GM19043 (cell line): ENCODE data around the gene DPRX.

Experiments used
- ATAC-seq: cut with Tn5 transposase; IDR thresholded peaks from one replicate; pipeline ENCODE4 v1.9.1; 2021; ENCODE audit warnings: low read depth; ENCODE audit not compliant: unreplicated experiment

Gene DPRX

DNA sequence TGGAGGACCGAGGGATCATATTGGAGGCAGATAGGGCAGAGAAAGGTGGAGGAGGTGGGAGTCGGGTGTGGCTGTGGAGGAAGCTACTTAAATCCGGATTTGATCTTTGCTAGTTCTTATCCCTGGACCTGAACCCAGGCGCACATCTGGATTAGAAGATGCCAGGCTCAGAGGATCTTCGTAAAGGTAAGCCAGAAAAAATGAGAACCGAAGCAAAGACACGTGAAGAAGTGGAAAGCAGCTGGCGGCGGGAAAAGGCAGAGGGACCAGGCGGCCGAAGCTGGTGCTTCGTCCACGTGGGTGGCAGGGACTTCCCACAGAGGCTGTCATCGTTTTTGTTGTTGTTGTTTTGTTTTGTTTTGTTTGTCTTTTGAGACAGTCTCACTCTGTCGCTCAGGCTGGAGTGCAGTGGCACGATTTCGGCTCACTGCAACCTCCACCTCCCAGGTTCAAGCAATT lies at the start of gene DPRX:
DPRX (plus strand) TSS at position 51 of the 459 bp plus-strand sequence; CDS start at position 159, 108 bp downstream.
- no peak for ATAC-seq

DNA sequence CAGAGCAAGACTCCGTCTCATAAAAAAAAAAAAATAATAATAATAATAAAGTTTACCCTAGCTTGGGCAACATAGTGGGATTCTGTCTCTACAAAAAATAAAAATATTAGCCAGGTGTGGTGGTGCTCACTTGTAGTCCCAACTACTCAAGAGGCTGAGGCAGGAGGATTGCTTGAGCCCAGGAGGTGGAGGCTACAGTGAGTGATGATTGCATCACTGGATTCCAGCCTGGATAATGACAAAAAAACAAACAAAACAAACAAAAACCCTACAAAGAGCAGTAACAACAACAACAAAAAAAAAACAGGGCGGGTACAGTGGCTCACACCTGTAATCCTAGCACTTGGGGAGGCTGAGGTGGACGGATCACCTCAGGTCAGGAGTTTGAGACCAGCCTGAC lies 48.6 kb upstream of the DPRX start:
- ATAC-seq = no peak

- no peak for ATAC-seq
Observed at GRCh38 chr19:53586277-53586691, 45.5 kb upstream of the DPRX start.

- ATAC-seq = no peak
Observed at GRCh38 chr19:53594811-53595509, 36.8 kb upstream of the DPRX start.

DNA sequence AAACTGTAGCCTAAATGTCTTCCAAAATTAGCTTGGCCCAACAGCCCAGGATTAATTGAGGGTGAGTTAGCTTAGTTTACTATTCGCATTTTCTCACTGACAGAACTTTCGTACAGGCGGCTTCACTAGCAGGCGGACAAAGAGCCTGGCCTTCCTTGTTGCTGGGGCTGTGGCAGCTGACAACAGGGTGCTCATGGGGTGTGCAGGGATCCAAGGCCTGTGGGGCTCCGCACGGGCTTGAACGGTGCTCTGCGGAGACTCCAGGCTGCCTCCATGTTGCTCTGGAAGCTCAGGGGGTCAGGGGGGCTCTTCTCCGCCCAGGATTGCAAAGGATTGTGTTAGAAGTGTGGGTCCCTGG lies 36.3 kb upstream of the DPRX start:
- ATAC-seq = no peak

GRCh38 chr19:53596056-53596455 lies 35.7 kb upstream of the DPRX start:
- no peak for ATAC-seq

- ATAC-seq = no peak
Observed at GRCh38 chr19:53597023-53597422, 34.8 kb upstream of the DPRX start.

DNA sequence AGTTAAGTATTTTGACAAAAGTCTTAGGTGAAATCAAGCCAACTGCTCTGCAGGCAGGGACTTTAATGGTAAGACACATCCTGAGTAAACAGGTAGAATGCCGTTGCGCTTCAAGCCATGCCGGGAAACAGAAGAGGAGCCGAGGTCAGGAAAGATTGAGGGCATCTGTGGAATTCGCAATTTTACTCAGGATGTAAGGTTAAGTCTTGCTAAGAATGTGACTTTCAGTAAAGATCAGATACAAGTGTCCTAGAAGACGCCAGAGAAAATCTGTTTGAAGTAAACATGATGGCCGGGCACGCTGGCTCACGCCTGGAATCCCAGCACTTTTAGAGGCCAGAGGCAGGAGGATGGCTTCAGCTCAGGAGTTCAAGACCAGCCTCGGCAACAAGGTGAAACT lies 33.4 kb upstream of the DPRX start:
- no peak for ATAC-seq

- ATAC-seq = no peak
Observed at GRCh38 chr19:53600217-53600616, 31.6 kb upstream of the DPRX start.

GRCh38 chr19:53606031-53606430 lies 25.8 kb upstream of the DPRX start:
- no peak for ATAC-seq

- no peak for ATAC-seq
Observed at GRCh38 chr19:53608381-53608780, 23.4 kb upstream of the DPRX start.

DNA sequence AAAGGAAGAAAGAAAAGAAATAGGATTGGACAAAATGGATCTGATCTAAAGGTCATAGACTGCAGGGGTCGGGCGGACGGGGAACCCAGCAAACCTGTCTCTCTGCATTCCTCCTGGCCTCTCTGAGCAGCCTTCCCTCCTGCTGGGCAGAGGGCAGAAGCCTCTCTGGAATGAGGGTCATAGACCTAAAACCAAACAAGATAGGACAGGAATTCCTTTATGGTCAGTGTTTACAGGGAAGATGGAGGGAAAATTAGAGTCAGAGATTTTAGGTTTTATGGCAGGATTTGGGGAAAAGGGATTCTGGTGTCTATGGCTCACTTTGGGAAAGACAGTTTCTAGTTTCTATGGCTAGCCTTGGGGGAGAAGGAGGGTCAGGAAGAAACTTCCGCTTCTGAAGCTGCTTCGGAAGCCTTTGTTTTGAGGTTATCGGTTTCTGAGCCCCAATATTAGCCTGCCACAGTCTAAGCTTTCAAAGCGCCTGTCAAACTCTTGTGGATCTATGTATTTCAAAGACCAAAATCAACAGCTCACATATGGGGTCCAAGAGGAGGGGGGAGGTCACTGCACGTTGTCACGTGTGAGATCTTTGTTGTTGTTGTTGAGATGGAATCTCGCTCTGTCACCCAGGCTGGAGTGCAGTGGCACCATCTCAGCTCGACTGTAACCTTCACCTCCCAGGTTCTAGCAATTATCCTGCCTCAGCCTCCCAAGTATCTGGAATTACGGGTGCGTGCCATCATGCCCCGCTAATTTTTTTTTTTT lies 18.9 kb upstream of the DPRX start:
- ATAC-seq = no peak

- ATAC-seq = no peak
Observed at GRCh38 chr19:53621885-53622740, 9.7 kb upstream of the DPRX start.

DNA sequence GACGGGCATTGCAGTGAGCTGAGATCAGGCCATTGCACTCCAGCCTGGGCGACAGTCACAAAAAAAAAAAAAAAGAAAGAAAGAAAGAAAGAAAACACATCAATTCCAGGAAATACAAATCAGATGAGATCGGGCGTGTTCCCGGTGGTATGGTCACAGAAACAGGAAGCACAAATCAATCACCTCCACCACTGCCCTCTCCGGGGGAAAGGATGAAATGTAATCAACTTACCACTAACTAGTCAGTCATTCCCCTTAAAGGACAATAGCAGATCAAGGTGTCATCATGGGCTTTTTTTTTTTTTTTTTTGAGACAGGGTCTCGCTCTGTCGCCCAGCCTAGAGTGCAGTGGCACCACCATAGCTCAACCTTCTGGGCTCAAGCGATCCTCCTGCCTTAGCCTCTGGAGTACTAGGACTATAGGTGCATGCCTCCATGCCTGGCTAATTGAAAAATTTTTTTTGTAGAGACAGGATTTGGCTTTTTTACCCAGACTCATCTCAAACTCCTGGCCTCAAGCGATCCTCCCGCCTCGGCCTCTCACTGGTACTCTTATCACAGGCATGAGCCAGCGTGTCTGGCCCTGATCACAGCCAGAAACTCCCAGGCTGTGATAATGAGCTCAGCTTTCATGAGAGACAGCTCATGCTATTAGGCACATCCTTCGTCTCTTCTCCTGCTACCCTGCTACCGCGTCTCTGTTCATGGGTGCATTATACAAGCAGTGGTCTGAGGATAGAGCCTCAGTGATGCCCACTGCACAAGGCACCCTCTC lies 6.8 kb upstream of the DPRX start:
- ATAC-seq = no peak

DNA sequence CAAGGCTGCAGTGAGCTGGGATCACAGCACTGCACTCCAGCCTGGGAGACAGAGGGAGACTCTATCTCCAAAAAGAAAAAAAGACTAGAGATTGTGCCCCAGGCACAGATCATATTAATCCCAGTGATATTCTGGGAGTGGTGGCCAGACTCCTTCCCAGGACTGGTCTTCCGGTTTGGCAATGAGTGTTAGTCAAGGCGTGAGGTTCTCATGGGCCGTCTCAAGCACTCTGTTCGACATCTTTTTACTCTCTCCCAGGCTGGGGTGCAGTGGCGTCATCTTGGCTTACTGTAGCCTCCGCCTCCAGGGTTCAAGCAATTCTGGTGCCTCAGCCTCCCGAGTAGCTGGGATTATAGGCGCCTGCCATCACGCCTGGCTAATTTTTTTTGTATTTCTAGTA lies 5.3 kb upstream of the DPRX start:
- ATAC-seq = no peak

DNA sequence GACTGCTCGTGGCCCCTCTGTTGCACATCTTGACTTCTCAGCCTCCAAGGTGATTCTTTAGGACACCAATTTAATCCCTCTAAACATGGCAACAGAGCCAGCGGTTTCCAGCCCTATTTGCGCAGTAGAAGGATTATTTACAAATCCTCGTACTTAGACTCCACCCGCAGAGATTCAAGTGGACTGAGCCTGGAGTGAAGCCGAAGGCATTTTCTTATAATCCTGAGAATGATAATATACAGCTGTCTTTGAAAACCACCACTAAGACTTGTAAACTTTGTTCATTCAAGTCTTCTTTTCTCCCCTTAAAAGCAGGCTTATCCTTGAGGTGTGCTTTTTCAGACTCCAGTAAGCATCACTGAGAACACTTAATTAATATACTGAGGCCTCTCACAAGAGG lies 4.8 kb upstream of the DPRX start:
- ATAC-seq = no peak

DNA sequence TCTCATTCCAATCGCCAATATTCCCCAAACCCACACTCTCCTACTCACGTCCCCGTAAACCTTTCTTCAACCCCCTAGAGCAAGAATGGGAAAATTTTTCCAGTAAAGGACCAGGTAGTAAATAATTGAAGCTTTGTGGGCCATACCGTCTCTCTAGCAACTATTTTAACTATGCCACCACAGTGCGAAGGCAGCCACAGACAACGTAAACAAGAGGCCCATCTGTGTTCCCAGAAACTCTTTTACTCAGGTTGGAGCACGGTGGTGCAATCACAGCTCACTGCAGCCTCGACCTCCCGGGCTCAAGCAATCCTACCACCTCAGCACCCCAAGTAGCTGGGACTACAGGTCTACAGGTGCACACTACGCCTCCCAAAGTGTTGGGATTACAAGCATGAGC lies 3.0 kb downstream of the DPRX start:
- no peak for ATAC-seq

- no peak for ATAC-seq
Observed at GRCh38 chr19:53639471-53639870, 7.7 kb downstream of the DPRX start.

DNA sequence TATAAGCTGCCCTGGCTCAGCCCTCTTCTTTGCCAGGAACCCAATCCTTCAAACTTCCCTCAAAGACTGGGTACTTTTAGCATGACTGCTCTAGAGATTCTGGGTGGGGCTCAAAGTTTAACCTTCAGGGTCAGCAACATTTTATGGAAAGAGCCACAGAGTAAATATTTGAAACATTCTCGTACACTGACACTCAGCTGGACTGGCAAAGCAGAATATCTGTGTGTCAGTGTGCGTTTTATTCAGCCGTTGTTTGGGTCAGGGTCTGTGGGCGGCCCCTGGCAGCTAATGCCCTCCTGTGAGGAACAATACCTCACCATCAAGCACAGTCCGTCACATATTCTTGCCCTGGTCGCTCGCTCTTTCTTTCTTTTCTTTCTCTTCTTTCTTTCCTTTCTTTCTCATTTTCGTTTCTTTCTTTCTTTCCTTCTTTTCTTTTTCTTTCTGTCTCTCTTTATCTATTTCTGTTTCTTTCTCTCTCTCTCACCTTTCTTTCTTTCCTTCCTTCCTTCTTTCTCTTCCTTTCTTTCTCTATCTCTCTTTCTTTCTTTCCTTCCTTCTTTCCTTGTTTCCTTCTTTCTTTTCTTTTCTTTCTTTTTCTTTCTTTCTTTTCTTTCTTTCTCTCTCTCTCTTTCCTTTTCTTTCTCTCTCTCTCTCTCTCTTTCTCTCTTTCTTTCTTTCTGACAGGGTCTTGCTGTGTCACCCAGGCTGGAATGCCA lies 10.7 kb downstream of the DPRX start:
- ATAC-seq = no peak
